ENCODE data around the gene RNF150. TPM values are rescaled to one million over a fixed set of nuclear protein-coding genes. Genes with fewer than 3 reads are reported as not detected.

Gene RNF150
- total RNA-seq, 1 experiment from 2014 or later = 1.3 TPM

- Histone ChIP-seq H3K27ac (ENCODE audit: low read length) (no peak overlapping the region), H3K36me3 (ENCODE audit: control insufficient read depth, insufficient read depth, low read length) (no peaks in the 10 kb centered on the region), H3K4me1 (ENCODE audit: control insufficient read depth, insufficient read depth, low read length) (no peaks in the 10 kb centered on the region), H3K4me3 (ENCODE audit: low read depth in 2 of 2, low read length in 2 of 2) (no peak overlapping the region), H3K9me3 (ENCODE audit: control insufficient read depth, insufficient read depth, low read depth, low read length) (no peaks in the 10 kb centered on the region), H3K27me3 (ENCODE audit: control insufficient read depth, insufficient read depth, low read length) (no peaks in the 10 kb centered on the region)
- BruUV-seq (replicated peaks) = no TSS peak
- in situ Hi-C loops (cut with HindIII; ENCODE audit: low pct_unique_long_range_greater_than_20kb, low sequenced_read_pairs) (no loop called here), intact Hi-C loops (cut with micrococcal nuclease; ENCODE audit: unreplicated experiment) (no loop called here)
- no peak for ATAC-seq
- ChIA-PET POLR2A (interaction anchor here (0.6 kb wide), 1 partner anchor 996 kb away, joined by 4 read pairs; no protein-coding TSS in a partner anchor), CTCF (no interaction called here)
- DNase-seq (ENCODE audit: low read depth, low spot score) = no peak
- no peak for TF ChIP-seq TCF7L2 (IDR thresholded peaks at IDR 0.05; ENCODE audit: low read depth, low read length)
- TF ChIP-seq SIN3A (IDR thresholded peaks at IDR 0.05; ENCODE audit: borderline replicate concordance, insufficient read depth, low read depth, low read length) = no peak
- TF ChIP-seq POLR2AphosphoS5 (IDR thresholded peaks at IDR 0.05; ENCODE audit: low read depth, low read length) = no peak
- no peak for TF ChIP-seq CTCF (IDR thresholded peaks at IDR 0.05)
- no peak for TF ChIP-seq REST (IDR thresholded peaks at IDR 0.05; ENCODE audit: insufficient read depth in 1 of 2, low read depth in 2 of 2, low read length in 1 of 2)
Observed at GRCh38 chr4:141036786-141037185, 96.5 kb downstream of the RNF150 start.

- no peak overlapping the region for H3K27ac ChIP-seq (ENCODE audit: low read length)
- H3K36me3 ChIP-seq (ENCODE audit: control insufficient read depth, insufficient read depth, low read length) = no peaks in the 10 kb centered on the region
- BruUV-seq (replicated peaks) = no TSS peak
- in situ Hi-C loops (cut with HindIII; ENCODE audit: low pct_unique_long_range_greater_than_20kb, low sequenced_read_pairs) (no loop called here), intact Hi-C loops (cut with micrococcal nuclease; ENCODE audit: unreplicated experiment) (no loop called here)
- H3K4me1 ChIP-seq (ENCODE audit: control insufficient read depth, insufficient read depth, low read length) = no peaks in the 10 kb centered on the region
- TF ChIP-seq POLR2AphosphoS5 (IDR thresholded peaks at IDR 0.05; ENCODE audit: low read depth, low read length) = no peak
- TF ChIP-seq REST (IDR thresholded peaks at IDR 0.05; ENCODE audit: insufficient read depth in 1 of 2, low read depth in 2 of 2, low read length in 1 of 2) = no peak
- TF ChIP-seq CTCF (IDR thresholded peaks at IDR 0.05) = no peak
- no peak for TF ChIP-seq TCF7L2 (IDR thresholded peaks at IDR 0.05; ENCODE audit: low read depth, low read length)
- TF ChIP-seq SIN3A (IDR thresholded peaks at IDR 0.05; ENCODE audit: borderline replicate concordance, insufficient read depth, low read depth, low read length) = no peak
- H3K27me3 ChIP-seq (ENCODE audit: control insufficient read depth, insufficient read depth, low read length) = no peaks in the 10 kb centered on the region
- no peak for ATAC-seq
- DNase-seq (ENCODE audit: low read depth, low spot score) = no peak
- H3K4me3 ChIP-seq (ENCODE audit: low read depth in 2 of 2, low read length in 2 of 2) = no peak overlapping the region
- ChIA-PET CTCF (no interaction called here), POLR2A (no interaction called here)
- H3K9me3 ChIP-seq (ENCODE audit: control insufficient read depth, insufficient read depth, low read depth, low read length) = no peaks in the 10 kb centered on the region
Observed at GRCh38 chr4:141035920-141036319, 97.3 kb downstream of the RNF150 start.
